NCI-H1105 (cell line): ENCODE results near the gene EXOSC3.
A peak's percentile ranks its signal among the peaks of the same experiment; 100 is the strongest.

Experiments used
- DNase-seq: peaks from one replicate; lab custom pipeline; 2025; lab: John Stamatoyannopoulos, UW

EXOSC3 gene

DNA sequence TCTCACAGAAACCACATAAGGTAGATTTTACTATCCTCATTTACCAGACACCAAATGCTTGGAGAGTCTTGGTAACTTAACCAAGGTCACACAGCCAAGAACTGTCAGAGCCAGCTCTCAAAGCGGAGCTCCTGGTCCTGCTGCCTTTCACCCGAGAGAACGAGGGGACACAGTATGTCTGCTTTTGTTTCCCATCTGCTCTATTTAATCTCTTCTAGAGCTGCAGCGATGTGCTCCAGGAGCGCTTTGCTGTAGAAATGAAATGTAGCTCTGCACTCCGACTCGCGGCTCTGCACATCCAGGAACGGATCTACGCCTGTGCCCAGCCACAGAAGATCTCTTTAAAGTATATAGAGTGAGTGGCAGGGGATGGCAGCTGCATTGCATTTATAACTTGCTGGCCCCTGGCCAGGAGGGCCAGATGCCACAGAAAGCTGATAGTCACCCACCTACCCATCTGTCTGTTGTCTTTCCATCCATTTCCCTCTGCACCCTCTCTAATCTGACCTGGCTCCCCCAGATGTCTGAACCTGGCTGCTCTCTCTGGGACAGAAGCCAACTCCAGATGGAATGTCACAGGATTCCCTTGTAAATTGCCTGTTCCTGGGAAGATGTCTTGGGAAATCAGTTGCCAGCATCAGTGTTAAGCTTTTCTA lies 52.6 kb downstream of the EXOSC3 start:
- DNase-seq: peak; percentile 31

DNA sequence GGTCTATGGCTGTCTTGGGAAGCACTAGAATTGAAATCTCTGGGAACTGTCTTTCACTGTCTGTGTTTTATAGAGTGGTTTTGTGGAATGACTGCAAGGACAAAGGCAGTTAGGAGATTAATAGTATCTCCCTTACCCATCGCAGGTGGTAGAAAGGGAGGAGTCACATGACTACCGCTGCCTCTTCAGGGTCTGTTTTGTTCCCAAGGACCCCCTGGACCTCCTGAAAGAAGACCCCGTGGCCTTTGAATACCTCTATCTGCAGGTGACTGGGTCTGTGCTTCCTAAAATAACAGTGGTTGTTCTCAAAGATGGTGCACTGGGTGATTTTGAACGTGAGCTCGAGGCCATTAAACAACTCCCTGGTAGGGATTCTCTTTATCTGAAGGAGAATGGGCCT lies 54.0 kb downstream of the EXOSC3 start:
- no peak for DNase-seq

DNA sequence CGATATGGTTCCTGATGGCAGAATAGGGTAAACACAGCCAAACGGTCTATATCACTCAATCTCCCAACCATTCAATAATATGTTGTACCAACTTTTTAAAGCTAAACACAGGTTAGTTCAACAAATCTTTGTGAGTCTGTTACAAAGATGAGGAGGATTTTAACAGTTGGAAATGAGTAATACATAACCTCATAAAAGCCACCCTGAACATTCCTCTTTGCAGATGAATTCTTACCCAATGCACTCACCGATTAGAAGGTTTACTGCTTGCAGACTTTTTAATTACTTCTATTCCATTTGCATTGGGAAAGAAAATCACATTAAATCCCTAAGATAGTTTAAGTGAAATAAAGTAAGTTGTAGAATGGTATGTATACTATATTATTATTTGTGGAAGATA lies 54.6 kb downstream of the EXOSC3 start:
- no peak for DNase-seq
